ENCODE data around the gene GPR176.
A peak's percentile ranks its signal among the peaks of the same experiment; 100 is the strongest.

GPR176 gene

GRCh38 chr15:39888243-39888642 lies 31.8 kb downstream of the GPR176 start:
- DNase-seq: no peak

GRCh38 chr15:39887832-39888231 lies 32.2 kb downstream of the GPR176 start:
- no peak for DNase-seq

DNA sequence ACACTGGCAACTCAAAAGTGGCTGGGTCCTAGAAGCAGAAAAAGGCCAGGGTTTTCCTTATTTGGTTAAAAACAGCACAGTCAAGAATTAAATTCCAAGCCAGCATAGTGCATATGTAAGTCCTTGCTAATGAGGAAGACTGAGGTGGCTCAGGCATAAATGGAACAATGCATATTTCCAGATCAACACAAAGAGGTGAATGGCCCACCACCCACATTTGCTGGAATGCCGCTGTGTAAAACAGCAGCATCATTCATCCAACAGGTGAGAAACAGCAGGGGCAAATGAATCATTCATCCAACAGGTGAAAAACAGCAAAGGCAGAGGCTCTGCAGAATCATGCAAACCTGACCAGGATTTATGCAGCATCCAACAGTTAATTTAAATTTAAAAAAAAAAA lies 32.9 kb downstream of the GPR176 start:
- DNase-seq: no peak

DNA sequence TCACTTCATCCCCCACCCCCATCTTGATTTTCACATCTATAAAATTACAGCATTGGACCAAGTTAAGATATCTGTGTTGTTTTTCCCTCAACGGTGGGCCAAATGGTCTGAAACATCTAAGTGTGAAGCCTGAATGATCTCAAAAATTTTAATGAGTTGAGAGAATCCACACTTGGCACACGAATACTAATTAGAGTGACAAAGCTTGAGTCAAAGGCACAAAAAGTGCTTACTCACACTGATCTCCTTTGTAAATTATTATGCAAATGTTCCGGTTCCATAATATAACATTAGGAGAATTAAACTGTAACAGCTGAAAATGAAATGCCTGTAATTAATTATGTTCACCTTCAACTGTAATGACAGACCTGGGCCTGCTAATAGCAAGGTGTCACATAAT lies 33.6 kb downstream of the GPR176 start:
- no peak for DNase-seq

DNA sequence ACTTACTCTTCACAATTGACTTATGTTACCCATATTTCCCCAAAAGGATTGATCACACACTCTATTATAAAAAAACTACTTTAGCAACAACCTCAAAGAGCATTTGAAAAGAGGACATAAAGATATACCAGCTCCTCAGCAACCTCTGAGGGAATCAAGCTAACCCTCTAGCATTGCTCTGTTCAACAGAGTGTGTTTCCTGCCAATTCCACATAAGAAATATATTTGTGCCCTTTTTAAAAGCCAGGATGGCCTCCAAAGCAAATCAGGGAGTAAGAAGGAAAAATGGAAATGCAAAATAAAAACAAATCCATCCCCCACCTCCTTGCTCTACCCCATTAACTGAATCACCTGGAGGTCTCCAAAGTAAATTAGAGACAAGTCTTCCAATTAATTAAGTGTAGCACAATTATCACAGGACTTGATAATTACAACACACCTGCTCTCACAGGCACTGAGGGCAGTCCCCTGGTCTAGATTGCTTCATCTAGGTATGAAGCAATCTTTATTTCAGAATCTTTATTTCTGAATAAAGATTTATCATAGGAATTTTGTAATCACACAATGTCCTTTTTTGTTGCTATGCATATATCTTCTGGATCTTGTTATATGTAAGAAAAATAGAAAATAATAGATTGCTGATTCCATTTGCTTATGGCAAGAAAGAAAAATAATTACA lies 34.8 kb downstream of the GPR176 start:
- DNase-seq: no peak

- DNase-seq: no peak
These were observed 35.7 kb downstream of the GPR176 start for GRCh38 chr15:39884351-39884750.

- DNase-seq: no peak
These were observed 37.5 kb downstream of the GPR176 start for GRCh38 chr15:39882602-39883001.

DNA sequence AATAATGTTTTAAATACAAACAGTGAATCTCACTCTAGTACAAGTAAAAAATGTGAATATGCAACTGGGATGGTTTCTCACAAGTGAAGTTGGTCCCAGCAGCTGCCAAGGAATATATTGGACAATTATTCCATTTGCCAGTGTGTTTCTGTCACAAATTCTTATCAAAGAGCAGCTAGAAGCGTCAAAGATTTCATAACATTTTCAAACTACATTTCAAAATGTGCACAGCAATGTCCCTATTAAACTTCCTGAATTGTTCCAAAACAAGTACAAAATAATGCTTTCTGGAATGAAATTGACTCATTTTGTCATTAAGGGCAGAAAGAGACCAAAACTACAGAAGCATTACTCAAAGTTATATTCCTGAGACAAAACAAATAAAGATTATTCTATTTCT lies 38.3 kb downstream of the GPR176 start:
- DNase-seq: no peak

- no peak for DNase-seq
These were observed 39.2 kb downstream of the GPR176 start for GRCh38 chr15:39880718-39881387.

GRCh38 chr15:39878406-39878785 lies 41.7 kb downstream of the GPR176 start:
- DNase-seq: no peak

GRCh38 chr15:39874890-39875549 lies 45.0 kb downstream of the GPR176 start:
- DNase-seq: no peak

DNA sequence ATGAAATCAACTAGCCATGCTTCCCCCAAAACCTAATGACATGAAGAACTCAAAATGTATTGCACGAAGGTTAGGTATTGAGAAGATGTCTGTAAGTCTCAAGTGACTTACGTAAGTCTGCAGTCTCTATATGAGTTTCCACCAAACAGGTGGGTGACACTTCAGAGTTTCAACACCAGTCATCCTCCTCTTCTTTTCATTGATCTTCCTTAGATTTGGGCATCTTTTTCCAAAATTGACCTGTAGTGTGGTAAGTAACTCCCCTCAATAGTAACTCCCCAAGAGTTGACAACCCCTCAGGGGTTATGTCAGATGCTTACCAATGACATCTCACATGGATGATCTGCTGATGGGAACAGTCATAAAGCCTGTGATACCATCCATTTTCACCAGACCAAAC lies 46.1 kb downstream of the GPR176 start:
- no peak for DNase-seq

GRCh38 chr15:39870537-39870936 lies 49.5 kb downstream of the GPR176 start:
- DNase-seq: no peak

DNA sequence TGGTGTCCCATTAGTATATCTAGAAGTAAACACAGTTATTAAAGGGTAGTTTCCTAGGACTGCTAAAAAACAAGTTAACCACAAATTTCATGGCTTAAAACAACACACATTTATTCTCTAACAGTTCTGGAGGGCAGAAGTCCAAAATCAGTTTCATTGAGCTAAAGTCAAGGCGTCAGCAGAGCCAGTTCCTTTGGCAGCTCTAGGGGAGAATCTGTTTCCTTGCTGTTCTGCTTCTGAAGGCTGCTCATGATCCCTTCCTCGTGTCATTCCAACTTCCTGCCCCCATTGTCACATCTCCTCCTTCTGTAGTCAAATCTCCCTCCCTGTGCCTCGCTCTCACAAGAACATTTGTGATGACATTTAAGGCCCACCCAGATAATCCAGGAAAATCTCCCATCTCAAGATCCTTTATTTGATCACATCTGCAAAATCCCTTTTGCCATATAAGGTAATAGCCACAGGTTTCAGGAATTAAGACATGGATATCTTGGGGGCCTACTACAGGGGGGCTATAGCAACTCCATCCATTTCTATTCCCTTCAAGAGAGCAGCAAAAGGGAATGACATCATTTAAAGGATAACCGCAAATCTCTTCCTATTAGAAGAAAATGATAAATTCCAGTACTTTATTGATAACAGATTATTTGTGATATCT lies 50.1 kb downstream of the GPR176 start:
- DNase-seq: no peak

DNA sequence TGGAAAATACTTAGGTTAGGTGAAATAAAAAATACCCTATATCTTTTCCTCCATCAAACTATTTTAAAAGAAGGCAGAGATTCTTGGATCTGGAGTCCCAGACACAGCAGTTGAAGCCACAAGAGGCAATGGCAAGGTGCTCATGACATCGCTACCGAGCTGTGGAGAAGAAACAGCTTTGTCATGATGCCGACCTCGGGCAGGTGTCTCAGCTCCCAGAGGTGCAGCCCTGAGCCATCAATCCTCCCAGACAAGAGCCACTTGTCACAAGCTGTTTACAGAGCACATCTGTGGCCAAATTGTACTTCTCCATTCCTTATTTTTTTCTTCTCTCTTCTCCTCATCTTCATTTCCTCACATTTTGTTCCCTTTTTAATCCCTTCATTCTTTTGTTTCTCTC lies 50.8 kb downstream of the GPR176 start:
- peak; percentile 39 for DNase-seq

DNA sequence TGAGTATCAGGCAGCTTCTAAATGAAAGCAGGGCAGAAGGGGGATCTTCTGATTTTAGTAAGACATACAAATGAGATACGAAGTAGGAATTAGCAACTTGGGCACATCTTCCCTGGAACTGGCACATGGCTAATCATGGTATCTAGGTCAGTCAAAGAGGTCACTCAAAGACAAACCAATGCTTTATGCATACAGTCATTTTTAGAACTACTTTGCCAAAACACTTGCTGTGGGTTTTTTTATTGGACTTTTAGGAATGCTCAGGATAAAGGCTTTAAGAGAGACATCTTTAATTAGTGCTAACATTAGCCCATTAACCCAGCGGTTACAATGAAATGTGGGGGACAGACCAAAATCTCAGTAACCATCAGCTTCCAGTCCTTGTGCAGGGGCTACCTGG lies 51.7 kb downstream of the GPR176 start:
- no peak for DNase-seq

DNA sequence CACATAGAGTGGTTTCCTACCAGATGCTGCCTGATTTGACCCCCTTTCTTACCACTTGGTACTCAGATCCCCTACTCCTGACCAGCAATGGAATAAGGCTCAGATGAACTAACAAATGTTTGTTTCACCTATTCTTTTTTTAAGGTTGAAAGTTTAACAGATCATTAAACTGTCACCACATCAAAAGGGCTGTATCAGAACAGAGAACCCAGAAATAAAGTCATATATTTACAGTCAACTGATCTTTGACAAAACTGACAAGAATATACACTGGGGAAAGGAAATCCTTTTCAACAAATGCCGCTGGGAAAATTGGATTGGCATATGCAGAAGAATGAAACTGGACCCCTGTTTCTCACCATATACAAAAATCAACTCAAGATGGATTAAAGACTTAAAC lies 56.0 kb downstream of the GPR176 start:
- DNase-seq: no peak

DNA sequence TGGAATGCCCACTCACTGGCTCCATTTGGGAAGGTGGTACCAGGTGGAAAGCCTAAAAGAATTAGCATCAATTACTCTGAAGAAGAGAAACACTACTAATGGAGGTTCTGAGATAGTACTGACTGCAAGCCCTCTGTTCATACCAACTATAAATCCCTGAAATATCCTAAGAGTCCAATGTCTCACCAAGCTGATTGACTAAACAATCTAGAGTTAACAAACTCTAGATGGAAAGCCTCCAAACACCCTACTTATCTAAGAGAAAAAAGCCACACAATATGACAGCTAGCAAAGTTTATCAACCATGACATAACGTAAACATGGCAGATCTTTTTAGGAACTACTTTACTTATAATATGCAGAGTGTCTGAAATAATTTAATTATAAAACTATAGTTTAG lies 59.2 kb downstream of the GPR176 start:
- DNase-seq: no peak

GRCh38 chr15:39860200-39860599 lies 59.9 kb downstream of the GPR176 start:
- no peak for DNase-seq

DNA sequence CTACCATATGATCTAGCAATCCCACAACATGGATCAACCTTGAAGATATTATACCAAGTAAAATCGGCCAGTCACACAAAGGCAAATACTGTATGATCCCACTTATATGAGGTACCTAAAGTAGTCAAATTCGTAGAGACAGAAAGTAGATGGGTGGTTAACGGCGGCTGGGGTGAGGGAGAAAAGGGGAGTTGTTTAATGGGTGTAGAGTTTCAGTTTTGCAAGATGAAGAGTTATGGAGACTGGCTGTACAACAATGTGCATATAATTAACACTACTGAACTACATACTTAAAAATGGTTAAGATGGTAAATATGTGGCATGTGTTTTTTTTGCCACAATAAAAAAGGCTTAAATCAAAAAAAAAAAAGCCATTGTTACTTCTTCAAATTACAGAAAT lies 60.4 kb downstream of the GPR176 start:
- no peak for DNase-seq

GRCh38 chr15:39857132-39857531 lies 62.9 kb downstream of the GPR176 start:
- DNase-seq: no peak

DNA sequence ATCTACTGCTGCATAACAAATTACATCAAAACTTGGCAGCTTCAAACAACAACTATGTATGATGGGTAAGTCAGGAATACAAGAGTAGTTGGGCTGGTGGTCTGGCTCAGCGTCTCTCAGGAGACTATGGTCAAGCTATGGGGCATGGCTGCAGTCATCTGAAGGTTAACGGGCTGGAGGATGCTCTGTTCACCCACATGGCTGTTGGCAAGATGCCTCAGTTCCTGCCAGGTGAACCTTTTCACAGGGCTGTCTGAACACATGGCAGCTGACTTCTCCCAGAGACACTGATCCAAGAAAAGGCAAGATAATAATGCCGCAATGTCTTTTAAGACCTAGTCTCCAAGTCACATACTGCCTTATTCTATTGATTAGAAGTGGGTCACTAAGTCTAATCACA lies 63.7 kb downstream of the GPR176 start:
- no peak for DNase-seq

- no peak for DNase-seq
These were observed 64.7 kb downstream of the GPR176 start for GRCh38 chr15:39855400-39855799.

DNA sequence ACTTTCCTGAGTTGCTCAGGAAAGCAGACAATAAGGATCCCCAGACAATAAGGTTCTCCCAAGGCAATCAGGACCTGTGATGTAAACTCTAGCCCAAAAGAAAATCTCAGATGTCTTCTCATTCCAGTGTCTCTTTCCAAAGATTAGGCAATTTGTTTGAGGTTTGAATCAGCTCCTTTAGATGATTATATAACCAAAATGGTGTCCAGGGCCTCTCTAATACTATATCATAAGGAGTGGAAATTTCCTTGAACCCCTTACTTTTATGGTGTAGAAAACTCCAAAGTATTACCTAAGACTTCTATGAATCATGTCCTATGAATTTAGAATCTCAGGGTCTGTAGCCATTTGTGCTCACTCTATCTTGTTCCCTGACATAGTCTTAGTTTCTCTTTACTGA lies 65.9 kb downstream of the GPR176 start:
- no peak for DNase-seq

All from DMS153 (cell line).